AG04449 (cell line): ENCODE results near the gene ADIRF.
A peak's percentile ranks its signal among the peaks of the same experiment; 100 is the strongest.

ENCODE experiments used
- CTCF ChIA-PET: fragments of 350-600 bp; formaldehyde crosslinking; extraction: SDS; loops from one replicate; lab custom pipeline; 2021; ENCODE audit warnings: antibody characterized with exemption; lab: Yijun Ruan, JAX
- POLR2A ChIA-PET: fragments of 400-600, 350-600 bp; formaldehyde crosslinking; extraction: SDS; loops from one replicate; lab custom pipeline; 2020; ENCODE audit warnings: antibody characterized with exemption, inconsistent platforms; lab: Yijun Ruan, JAX
- DNase-seq: peaks from one replicate; pipeline ENCODE4 v3.0.0-alpha.2; 2010; ENCODE audit warnings: low read depth, low spot score
- H3K4me3 ChIP-seq: 2 replicates; pipeline ENCODE4 v1.5.1; 2011; ENCODE audit warnings: low read depth, mild to moderate bottlenecking, control low read depth, low read length
- CTCF ChIP-seq: IDR thresholded peaks from one replicate; pipeline ENCODE4 v1.5.1; 2011; ENCODE audit warnings: mild to moderate bottlenecking, moderate library complexity, low read length, control low read depth, inconsistent platforms; ENCODE audit not compliant: insufficient read depth; ENCODE audit errors: missing control alignments

Gene ADIRF

GRCh38 chr10:86967481-86967941, 771 bp upstream of the ADIRF start:
- CTCF ChIA-PET = interaction anchor here (0.7 to 6.7 kb wide), 10 partner anchors 9 to 279 kb away, joined by 3 to 79 read pairs (median 10); partner anchors contain the start of genes MMRN2 and SNCG

GRCh38 chr10:86968994-86969355, 693 bp downstream of the ADIRF start:
- CTCF ChIA-PET = interaction anchor here (1.1 to 6.7 kb wide), 8 partner anchors 10 to 281 kb away, joined by 3 to 79 read pairs (median 6); partner anchors contain the start of genes MMRN2 and SNCG
- TF ChIP-seq CTCF = no peak
- H3K4me3 ChIP-seq = peak overlapping the region; percentile 40
- DNase-seq = no peak
- POLR2A ChIA-PET = no interaction called here

More at GRCh38 chr10:86967481-86967941, 771 bp upstream of the ADIRF start:
- no peak for DNase-seq
- H3K4me3 ChIP-seq = no peak overlapping the region
- POLR2A ChIA-PET = interaction anchor here (0.8 kb wide), 1 partner anchor 125 kb away, joined by 3 read pairs; no protein-coding TSS in a partner anchor
- TF ChIP-seq CTCF = no peak

DNA sequence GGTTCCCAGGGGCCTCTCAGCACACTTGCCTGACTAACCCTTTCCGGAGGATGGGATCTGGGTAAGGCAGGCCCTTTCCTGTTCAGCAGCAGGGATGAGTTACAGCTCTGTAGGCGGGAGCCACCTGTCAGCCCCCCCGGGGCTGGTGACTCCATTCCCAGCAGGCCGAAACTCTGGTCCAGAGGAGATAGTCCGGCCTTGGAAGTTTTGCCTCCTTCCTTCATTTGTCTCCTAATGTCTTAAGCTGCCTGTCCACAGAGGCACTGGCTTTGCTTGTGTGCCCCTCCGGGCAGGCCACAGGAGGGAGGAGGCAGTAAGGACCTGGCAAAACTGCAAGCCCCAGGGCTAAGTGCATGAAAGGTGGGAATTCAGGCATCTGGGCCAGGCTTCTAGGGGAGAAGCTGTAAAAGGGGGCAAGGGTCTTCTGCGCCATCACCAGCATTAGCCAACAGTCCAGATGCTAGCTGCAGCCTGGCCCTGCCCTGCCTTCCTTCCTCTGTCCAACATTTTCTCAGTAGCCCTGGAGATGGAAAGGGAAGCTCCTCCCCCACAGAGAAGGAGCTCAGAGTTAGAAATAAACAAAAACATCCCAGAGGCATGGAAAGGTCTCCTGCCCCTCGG, 1.2 kb downstream of the ADIRF start:
- DNase-seq = no peak
- no peak for TF ChIP-seq CTCF
- ChIA-PET POLR2A (no interaction called here), CTCF (interaction anchor here (1.1 to 6.7 kb wide), 8 partner anchors 11 to 281 kb away, joined by 3 to 79 read pairs (median 6); partner anchors contain the start of genes MMRN2 and SNCG)
- H3K4me3 ChIP-seq = peak overlapping the region; percentile 65

GRCh38 chr10:86970162-86970981, 2.1 kb downstream of the ADIRF start:
- H3K4me3 ChIP-seq = peak overlapping the region; percentile 65
- ChIA-PET POLR2A (interaction anchor here (0.8 to 1.3 kb wide), 3 partner anchors 10 to 16 kb away, joined by 3 to 4 read pairs (median 4); no protein-coding TSS in a partner anchor), CTCF (interaction anchor here (1.2 to 6.7 kb wide), 7 partner anchors 12 to 280 kb away, joined by 3 to 79 read pairs (median 8); partner anchors contain the start of genes MMRN2 and SNCG)
- TF ChIP-seq CTCF = no peak
- DNase-seq = no peak

- ChIA-PET POLR2A (interaction anchor here (0.8 to 1.3 kb wide), 3 partner anchors 10 to 16 kb away, joined by 3 to 4 read pairs (median 4); no protein-coding TSS in a partner anchor), CTCF (interaction anchor here (6.7 kb wide), 1 partner anchor 12 kb away, joined by 79 read pairs; the partner anchor contains the start of genes MMRN2 and SNCG)
- H3K4me3 ChIP-seq = peak overlapping the region; percentile 65
- no peak for TF ChIP-seq CTCF
- no peak for DNase-seq
Measured at GRCh38 chr10:86970982-86971231, 2.6 kb downstream of the ADIRF start.
